ENCODE measurements around the gene OTUB2.

- TF ChIP-seq EZH2phosphoT487 (IDR thresholded peaks at IDR 0.05; ENCODE audit: borderline replicate concordance, low read length), result no peak
- no peak for TF ChIP-seq CTCF (IDR thresholded peaks at IDR 0.05; ENCODE audit: low read depth, low read length, poor library complexity, severe bottlenecking)
Measured at GRCh38 chr14:93994919-93995682, 31.0 kb upstream of the OTUB2 start.
